HAP-1 (cell line): ENCODE measurements around the gene DCAF4L1.
A peak's percentile ranks its signal among the peaks of the same experiment; 100 is the strongest.

ENCODE experiments used
- DNase-seq, 2 experiments: peaks; one replicate each; pipeline ENCODE4 v3.0.0-alpha.2; 2016 to 2020; ENCODE audit warnings: low spot score in 2 of 2
- H3K27me3 ChIP-seq: fragments of 250-450 bp; sonication (Bioruptor Pico); 2 replicates; pipeline ENCODE4 v1.5.1; 2020; ENCODE audit warnings: low read depth, mild to moderate bottlenecking, moderate library complexity
- H3K36me3 ChIP-seq: fragments of 250-450 bp; sonication (Bioruptor Pico); replicated peaks from 2 replicates; pipeline ENCODE4 v1.5.1; 2020; ENCODE audit warnings: mild to moderate bottlenecking
- H3K4me1 ChIP-seq: fragments of 250-450 bp; sonication (Bioruptor Pico); 2 replicates; pipeline ENCODE4 v1.5.1; 2020; ENCODE audit warnings: mild to moderate bottlenecking
- H3K4me3 ChIP-seq: fragments of 250-450 bp; sonication (Bioruptor Pico); 2 replicates; pipeline ENCODE4 v1.5.1; 2020; ENCODE audit warnings: mild to moderate bottlenecking, moderate library complexity
- H3K9me3 ChIP-seq: fragments of 250-450 bp; sonication (Bioruptor Pico); 2 replicates; pipeline ENCODE4 v1.5.1; 2020; ENCODE audit warnings: mild to moderate bottlenecking, moderate library complexity
- in situ Hi-C: fragments of 300-500 bp; cut with MboI; formaldehyde crosslinking; loops from 3 replicates; pipeline ENCODE4 v1.14.3; 2020; ENCODE audit warnings: low sequenced_read_pairs, inconsistent platforms, mixed read lengths

The DCAF4L1 gene

GRCh38 chr4:41967392-41967791 is 14.2 kb upstream of the DCAF4L1 start:
- in situ Hi-C loops, result loop anchor here (25.0 kb wide), 1 partner anchor 570 kb away; no protein-coding TSS in a partner anchor
- no peaks in the 10 kb centered on the region for H3K27me3 ChIP-seq
- 0 out of 2 replicates have a peak, but pooled peaks cover 3% of the 10 kb centered on the region for H3K36me3 ChIP-seq
- no peak for DNase-seq
- no peak overlapping the region for H3K4me3 ChIP-seq
- no peaks in the 10 kb centered on the region for H3K4me1 ChIP-seq
- H3K9me3 ChIP-seq, result 0 out of 2 replicates have a peak, but pooled peaks cover 3% of the 10 kb centered on the region

GRCh38 chr4:41969671-41970070 is 11.9 kb upstream of the DCAF4L1 start:
- no peak for DNase-seq
- in situ Hi-C loops, result loop anchor here (25.0 kb wide), 1 partner anchor 568 kb away; no protein-coding TSS in a partner anchor
- peaks cover 3% of the 10 kb centered on the region; the same call in 1 of the 2 replicates for H3K4me1 ChIP-seq

GRCh38 chr4:41975341-41975740 is 6.2 kb upstream of the DCAF4L1 start:
- Histone ChIP-seq H3K4me3 (no peak overlapping the region), H3K4me1 (peaks cover 3% of the 10 kb centered on the region; the same call in 1 of the 2 replicates), H3K9me3 (0 out of 2 replicates have a peak, but pooled peaks cover 3% of the 10 kb centered on the region), H3K36me3 (no peaks in the 10 kb centered on the region), H3K27me3 (no peaks in the 10 kb centered on the region)
- in situ Hi-C loops, result no loop called here
- no peak for DNase-seq

More at GRCh38 chr4:41969671-41970070, 11.9 kb upstream of the DCAF4L1 start:
- Histone ChIP-seq H3K27me3 (no peaks in the 10 kb centered on the region), H3K4me3 (no peak overlapping the region), H3K9me3 (0 out of 2 replicates have a peak, but pooled peaks cover 3% of the 10 kb centered on the region), H3K36me3 (0 out of 2 replicates have a peak, but pooled peaks cover 3% of the 10 kb centered on the region)

GRCh38 chr4:41976775-41977516 is 4.6 kb upstream of the DCAF4L1 start:
- DNase-seq, result no peak

GRCh38 chr4:41977709-41978108 is 3.8 kb upstream of the DCAF4L1 start:
- DNase-seq, result no peak
- peaks cover 2% of the 10 kb centered on the region; the same call in 1 of the 2 replicates for H3K4me1 ChIP-seq
- H3K9me3 ChIP-seq, result no peaks in the 10 kb centered on the region
- H3K4me3 ChIP-seq, result no peak overlapping the region
- H3K36me3 ChIP-seq, result no peaks in the 10 kb centered on the region
- in situ Hi-C loops, result no loop called here
- no peaks in the 10 kb centered on the region for H3K27me3 ChIP-seq

More at GRCh38 chr4:41976775-41977516, 4.6 kb upstream of the DCAF4L1 start:
- Histone ChIP-seq H3K4me3 (no peak overlapping the region), H3K9me3 (no peaks in the 10 kb centered on the region), H3K27me3 (no peaks in the 10 kb centered on the region), H3K36me3 (no peaks in the 10 kb centered on the region), H3K4me1 (peaks cover 3% of the 10 kb centered on the region; the same call in 1 of the 2 replicates)
- in situ Hi-C loops, result no loop called here

- H3K36me3 ChIP-seq, result no peaks in the 10 kb centered on the region
- no peaks in the 10 kb centered on the region for H3K9me3 ChIP-seq
- no peaks in the 10 kb centered on the region for H3K27me3 ChIP-seq
- no peak overlapping the region for H3K4me3 ChIP-seq
- DNase-seq, result no peak
- H3K4me1 ChIP-seq, result peaks cover 12% of the 10 kb centered on the region
- in situ Hi-C loops, result no loop called here
Observed at GRCh38 chr4:41982716-41983115, 1.2 kb downstream of the DCAF4L1 start.

- no peaks in the 10 kb centered on the region for H3K9me3 ChIP-seq
- in situ Hi-C loops, result no loop called here
- H3K27me3 ChIP-seq, result no peaks in the 10 kb centered on the region
- no peak overlapping the region for H3K4me3 ChIP-seq
- H3K4me1 ChIP-seq, result peaks cover 18% of the 10 kb centered on the region
- no peaks in the 10 kb centered on the region for H3K36me3 ChIP-seq
- DNase-seq, result peak in 1 of 2 experiments; percentile 93
Observed at GRCh38 chr4:41985151-41985550, 3.6 kb downstream of the DCAF4L1 start.

- H3K4me3 ChIP-seq, result peak overlapping the region; percentile 88
- H3K4me1 ChIP-seq, result peaks cover 25% of the 10 kb centered on the region
- no peaks in the 10 kb centered on the region; the same call in 1 of the 2 replicates for H3K36me3 ChIP-seq
- in situ Hi-C loops, result no loop called here
- DNase-seq, result no peak
- no peaks in the 10 kb centered on the region for H3K9me3 ChIP-seq
- H3K27me3 ChIP-seq, result no peaks in the 10 kb centered on the region
Observed at GRCh38 chr4:41989994-41990364, 8.4 kb downstream of the DCAF4L1 start.

GRCh38 chr4:41990365-41991111 is 9.0 kb downstream of the DCAF4L1 start, which contains the start of gene SLC30A9:
SLC30A9 (plus strand) TSS chr4:41990530; CDS start chr4:41990652, 122 bp downstream.
- Histone ChIP-seq H3K4me1 (peaks cover 22% of the 10 kb centered on the region), H3K36me3 (no peaks in the 10 kb centered on the region; the same call in 1 of the 2 replicates), H3K27me3 (no peaks in the 10 kb centered on the region), H3K4me3 (peak within 1 kb of the TSS; percentile 88), H3K9me3 (no peaks in the 10 kb centered on the region)
- in situ Hi-C loops, result no loop called here
- DNase-seq, result peak; percentile 95 to 98

- Histone ChIP-seq H3K27me3 (no peaks in the 10 kb centered on the region), H3K36me3 (no peaks in the 10 kb centered on the region; the same call in 1 of the 2 replicates), H3K9me3 (no peaks in the 10 kb centered on the region), H3K4me3 (peak overlapping the region; percentile 88), H3K4me1 (peaks cover 19% of the 10 kb centered on the region)
- peak; percentile 34 to 48 for DNase-seq
- in situ Hi-C loops, result no loop called here
Observed at GRCh38 chr4:41991916-41992767, 10.6 kb downstream of the DCAF4L1 start.

GRCh38 chr4:41992967-41993857 is 11.7 kb downstream of the DCAF4L1 start:
- peaks cover 19% of the 10 kb centered on the region for H3K4me1 ChIP-seq
- no peaks in the 10 kb centered on the region; the same call in 1 of the 2 replicates for H3K36me3 ChIP-seq
- DNase-seq, result peak in 1 of 2 experiments; percentile 65
- no peaks in the 10 kb centered on the region for H3K27me3 ChIP-seq
- H3K9me3 ChIP-seq, result no peaks in the 10 kb centered on the region
- H3K4me3 ChIP-seq, result no peak overlapping the region
- in situ Hi-C loops, result no loop called here

- Histone ChIP-seq H3K9me3 (no peaks in the 10 kb centered on the region), H3K4me1 (peaks cover 20% of the 10 kb centered on the region), H3K27me3 (no peaks in the 10 kb centered on the region), H3K36me3 (no peaks in the 10 kb centered on the region; the same call in 1 of the 2 replicates), H3K4me3 (no peak overlapping the region)
- in situ Hi-C loops, result no loop called here
- no peak for DNase-seq
Observed at GRCh38 chr4:41994461-41994985, 13.0 kb downstream of the DCAF4L1 start.
